HG02884 (cell line): ENCODE data around the gene TAF6L.
A peak's percentile ranks its signal among the peaks of the same experiment; 100 is the strongest.
"Not testable (repeated sequence)": the region's sequence is repeated elsewhere in the genome, so short reads cannot be mapped to it uniquely, and the experiment has no call there.

ENCODE experiments used
- ATAC-seq: cut with Tn5 transposase; IDR thresholded peaks from one replicate; pipeline ENCODE4 v1.9.1; 2021; ENCODE audit warnings: mild to moderate bottlenecking, moderate library complexity; ENCODE audit not compliant: unreplicated experiment

The TAF6L gene

GRCh38 chr11:62804310-62805075, 33.3 kb downstream of the TAF6L start:
- peak; percentile 10 for ATAC-seq

GRCh38 chr11:62805076-62805892, 34.1 kb downstream of the TAF6L start, which contains the start of gene NXF1:
Gene NXF1 (minus strand): TSS chr11:62805440. CDS start chr11:62805356, 84 bp downstream.
- ATAC-seq, result peak; percentile 67

GRCh38 chr11:62805961-62806441, 34.8 kb downstream of the TAF6L start:
- ATAC-seq, result no peak

- no peak for ATAC-seq
Observed at GRCh38 chr11:62806611-62807121, 35.5 kb downstream of the TAF6L start.

GRCh38 chr11:62810748-62811147, 39.6 kb downstream of the TAF6L start:
- no peak for ATAC-seq

- ATAC-seq, result no peak
Observed at GRCh38 chr11:62811659-62812058, 40.5 kb downstream of the TAF6L start.

- ATAC-seq, result no peak
Observed at GRCh38 chr11:62816557-62816956, 45.4 kb downstream of the TAF6L start.

GRCh38 chr11:62817129-62817528, 45.9 kb downstream of the TAF6L start:
- no peak for ATAC-seq

GRCh38 chr11:62823677-62824076, 52.5 kb downstream of the TAF6L start:
- ATAC-seq, result no peak

- not testable (repeated sequence) for ATAC-seq
Observed at GRCh38 chr11:62828130-62828529, 56.9 kb downstream of the TAF6L start.

GRCh38 chr11:62830904-62831519, 59.8 kb downstream of the TAF6L start:
- peak; percentile 7 for ATAC-seq

GRCh38 chr11:62831520-62832335, 60.5 kb downstream of the TAF6L start, which contains the start of gene STX5:
Gene STX5 (minus strand): TSS chr11:62832051. CDS start chr11:62831243, 808 bp downstream.
- ATAC-seq, result peak; percentile 78

- peak; percentile 14 for ATAC-seq
Observed at GRCh38 chr11:62832336-62833234, 61.4 kb downstream of the TAF6L start, which contains the start of gene TEX54. Gene TEX54 (minus strand): TSS chr11:62832841.

GRCh38 chr11:62835336-62835735, 64.1 kb downstream of the TAF6L start:
- no peak for ATAC-seq
